Lung (tissue), 12 donors: ENCODE measurements around the gene NPBWR2. TPM values are rescaled to one million over a fixed set of nuclear protein-coding genes. Genes with fewer than 3 reads are reported as not detected.

Source experiments
- ATAC-seq: fragments of 200-7000 bp; cut with Tn5 transposase; one replicate; pipeline ENCODE4 v1.9.1; 2020; ENCODE audit warnings: moderate number of reproducible peaks; ENCODE audit not compliant: insufficient read depth, low FRiP score
- DNase-seq, 3 donors: peaks; one replicate each; pipeline ENCODE4 v3.0.0-alpha.2; 2013 to 2017
- H3K27ac ChIP-seq, 2 donors: one replicate each; pipeline ENCODE4 v1.5.1; 2013; ENCODE audit warnings: mild to moderate bottlenecking in 2 of 2, moderate library complexity in 2 of 2, control low read depth in 1 of 2, inconsistent platforms in 1 of 2, low read depth in 1 of 2, low read length in 1 of 2
- H3K27me3 ChIP-seq, 3 donors: one replicate each; pipeline ENCODE4 v1.5.1; 2013; ENCODE audit warnings: low read length in 2 of 3; ENCODE audit not compliant: control insufficient read depth in 3 of 3, insufficient read depth in 3 of 3
- H3K36me3 ChIP-seq, 4 donors: one replicate each; pipeline ENCODE4 v1.5.1; 2013; ENCODE audit warnings: low read length in 4 of 4, mild to moderate bottlenecking in 1 of 4, moderate library complexity in 1 of 4; ENCODE audit not compliant: control insufficient read depth in 4 of 4, insufficient read depth in 4 of 4
- H3K4me1 ChIP-seq, 5 donors: one replicate each; pipeline ENCODE4 v1.5.1; 2013; ENCODE audit warnings: low read length in 5 of 5, mild to moderate bottlenecking in 2 of 5, moderate library complexity in 1 of 5; ENCODE audit not compliant: control insufficient read depth in 5 of 5, insufficient read depth in 5 of 5
- H3K4me3 ChIP-seq: one replicate; pipeline ENCODE4 v1.5.1; 2013; ENCODE audit warnings: mild to moderate bottlenecking, control low read depth, moderate library complexity
- H3K9ac ChIP-seq, 2 donors: one replicate each; pipeline ENCODE4 v1.5.1; 2013; ENCODE audit warnings: low read length in 2 of 2, control low read depth in 1 of 2; ENCODE audit not compliant: insufficient read depth in 1 of 2
- H3K9me3 ChIP-seq, 4 donors: one replicate each; pipeline ENCODE4 v1.5.1; 2013; ENCODE audit warnings: low read length in 3 of 4, mild to moderate bottlenecking in 1 of 4, moderate library complexity in 1 of 4; ENCODE audit not compliant: control insufficient read depth in 4 of 4, insufficient read depth in 3 of 4
- WGBS, 2 donors: extraction: QIAGEN DNeasy Blood & Tissue Kit; methylation state at CpG; one replicate each; pipeline ENCODE4 v1.1.7; 2013; 5-methylcytosine and 5-hydroxymethylcytosine counted together
- polyA plus RNA-seq, 2 donors: library from polyadenylated mRNA; stranded (reverse); fragments of 200-250 nt; gene quantifications; one replicate each; pipeline ENCODE4 v1.2.1, GENCODE V29; 2013
- total RNA-seq, 2 donors: library from RNA; depleted of rRNA in 1 of 2; stranded (reverse); fragments of >200 nt in 1 of 2; gene quantifications; one replicate each; pipeline ENCODE4 v1.2.1, GENCODE V29; 2014 to 2021
- TF ChIP-seq, protein P1 (sequence below): IDR thresholded peaks from 2 replicates; pipeline ENCODE4 v1.5.1; 2012; ENCODE audit warnings: mild to moderate bottlenecking; ENCODE audit errors: control extremely low read depth, extremely low read depth
- donor health status: control.
- donor health status: control.
- donor health status: Bipolar disorder and iron deficiency.
- donor health status: healthy.
- donor health status: DM: yes; HTN: yes; CAD: no.

The NPBWR2 gene
- total and polyA plus RNA-seq, 4 donors, result not detected

DNA sequence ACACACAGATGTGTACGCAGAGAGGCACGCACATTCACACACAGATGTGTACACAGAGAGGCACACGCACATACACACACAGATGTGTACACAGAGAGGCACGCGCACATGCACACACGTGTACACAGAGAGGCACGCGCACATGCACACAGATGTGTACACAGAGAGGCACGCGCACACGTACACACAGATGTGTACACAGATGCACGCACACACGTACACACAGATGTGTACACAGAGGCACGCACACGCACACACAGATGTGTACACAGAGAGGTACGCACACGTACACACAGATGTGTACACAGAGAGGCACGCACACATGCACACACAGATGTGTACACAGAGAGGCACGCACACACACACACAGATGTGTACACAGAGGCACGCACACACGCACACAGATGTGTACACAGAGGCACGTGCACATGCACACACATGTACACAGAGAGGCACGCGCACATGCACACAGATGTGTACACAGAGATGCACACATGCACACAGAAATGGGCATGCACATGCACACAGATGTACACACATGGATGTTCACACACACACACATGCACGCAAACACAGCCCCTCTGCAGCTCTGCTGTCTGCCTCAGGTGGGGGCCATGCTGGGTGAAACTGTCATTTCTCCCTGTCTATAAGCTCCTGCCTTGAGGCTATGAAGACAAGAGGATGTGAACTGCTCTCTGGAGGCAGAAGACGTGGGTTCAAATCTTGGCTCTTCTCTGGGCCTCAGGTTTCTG lies 42.6 kb upstream of the NPBWR2 start:
- WGBS, 2 donors, result 89 to 92% methylated on average over 26 of the region's 26 CpGs
- H3K27me3 ChIP-seq, result no peaks in the 10 kb centered on the region
- no peak overlapping the region for H3K27ac ChIP-seq
- TF ChIP-seq, protein P1, sequence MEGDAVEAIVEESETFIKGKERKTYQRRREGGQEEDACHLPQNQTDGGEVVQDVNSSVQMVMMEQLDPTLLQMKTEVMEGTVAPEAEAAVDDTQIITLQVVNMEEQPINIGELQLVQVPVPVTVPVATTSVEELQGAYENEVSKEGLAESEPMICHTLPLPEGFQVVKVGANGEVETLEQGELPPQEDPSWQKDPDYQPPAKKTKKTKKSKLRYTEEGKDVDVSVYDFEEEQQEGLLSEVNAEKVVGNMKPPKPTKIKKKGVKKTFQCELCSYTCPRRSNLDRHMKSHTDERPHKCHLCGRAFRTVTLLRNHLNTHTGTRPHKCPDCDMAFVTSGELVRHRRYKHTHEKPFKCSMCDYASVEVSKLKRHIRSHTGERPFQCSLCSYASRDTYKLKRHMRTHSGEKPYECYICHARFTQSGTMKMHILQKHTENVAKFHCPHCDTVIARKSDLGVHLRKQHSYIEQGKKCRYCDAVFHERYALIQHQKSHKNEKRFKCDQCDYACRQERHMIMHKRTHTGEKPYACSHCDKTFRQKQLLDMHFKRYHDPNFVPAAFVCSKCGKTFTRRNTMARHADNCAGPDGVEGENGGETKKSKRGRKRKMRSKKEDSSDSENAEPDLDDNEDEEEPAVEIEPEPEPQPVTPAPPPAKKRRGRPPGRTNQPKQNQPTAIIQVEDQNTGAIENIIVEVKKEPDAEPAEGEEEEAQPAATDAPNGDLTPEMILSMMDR, result no peak
- H3K9me3 ChIP-seq, result peaks cover 0 to 14% (median 3%) of the 10 kb centered on the region in 4 donors
- no peaks in the 10 kb centered on the region for H3K36me3 ChIP-seq
- H3K4me1 ChIP-seq, result no peaks in the 10 kb centered on the region
- no peak overlapping the region for H3K9ac ChIP-seq
- H3K4me3 ChIP-seq, result no peak overlapping the region
- DNase-seq (no peak), ATAC-seq (no peak)

DNA sequence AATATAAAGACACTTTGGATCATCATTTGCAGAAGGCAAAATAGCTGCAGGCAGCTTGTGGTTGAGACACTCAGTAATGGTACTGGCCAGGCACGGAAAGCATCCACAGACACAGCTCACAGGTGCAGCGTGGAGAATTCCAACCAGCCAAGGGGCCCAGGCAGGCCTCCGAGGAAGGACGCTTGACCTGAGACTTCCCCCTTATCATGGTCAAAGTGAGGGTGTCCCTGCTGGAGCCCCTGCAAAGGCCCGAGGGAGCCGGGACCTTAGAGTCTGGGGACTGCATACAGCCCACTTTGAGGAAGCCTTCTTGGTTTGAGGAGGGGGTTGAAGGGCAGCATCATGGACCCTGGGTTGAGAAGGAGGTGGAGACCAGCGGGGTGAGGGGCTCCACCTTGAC lies 41.8 kb upstream of the NPBWR2 start:
- 85 to 95% methylated on average over 7 of the region's 7 CpGs for WGBS, 2 donors
- TF ChIP-seq, protein P1, result no peak
- ATAC-seq (no peak), DNase-seq (no peak)
- Histone ChIP-seq H3K4me1 (no peaks in the 10 kb centered on the region), H3K4me3 (no peak overlapping the region), H3K9ac (no peak overlapping the region), H3K27ac (no peak overlapping the region), H3K9me3 (peaks cover 0 to 13% (median 3%) of the 10 kb centered on the region in 4 donors), H3K27me3 (no peaks in the 10 kb centered on the region), H3K36me3 (no peaks in the 10 kb centered on the region)

DNA sequence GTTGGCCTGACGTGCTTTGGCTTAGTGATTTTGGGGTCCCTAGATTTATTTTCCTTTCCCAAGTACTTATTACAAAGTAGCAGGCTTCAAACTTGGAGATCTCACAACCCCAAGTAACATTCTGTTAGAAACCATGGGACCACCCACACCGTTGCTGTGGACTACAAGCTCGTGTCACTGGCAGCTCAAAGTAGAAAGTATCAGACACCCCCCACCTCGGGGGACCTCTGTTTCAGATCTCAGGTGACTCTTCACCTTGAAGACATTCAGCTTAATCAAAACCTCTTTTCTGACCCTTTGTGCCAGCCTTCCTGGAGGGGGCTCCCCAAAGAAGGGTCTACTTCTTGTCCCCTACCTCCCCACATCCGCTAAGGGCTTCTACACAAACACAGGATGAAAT lies 41.2 kb upstream of the NPBWR2 start:
- Histone ChIP-seq H3K27ac (no peak overlapping the region), H3K9ac (no peak overlapping the region), H3K4me1 (no peaks in the 10 kb centered on the region), H3K27me3 (no peaks in the 10 kb centered on the region), H3K4me3 (no peak overlapping the region), H3K9me3 (peaks cover 0 to 13% (median 3%) of the 10 kb centered on the region in 4 donors), H3K36me3 (no peaks in the 10 kb centered on the region)
- ATAC-seq (no peak), DNase-seq (no peak)
- WGBS, 2 donors, result 82 to 90% methylated on average over 5 of the region's 5 CpGs
- TF ChIP-seq, protein P1, result no peak
